Measurements from ENCODE around the gene FAM135A.

- TF ChIP-seq, protein P1, sequence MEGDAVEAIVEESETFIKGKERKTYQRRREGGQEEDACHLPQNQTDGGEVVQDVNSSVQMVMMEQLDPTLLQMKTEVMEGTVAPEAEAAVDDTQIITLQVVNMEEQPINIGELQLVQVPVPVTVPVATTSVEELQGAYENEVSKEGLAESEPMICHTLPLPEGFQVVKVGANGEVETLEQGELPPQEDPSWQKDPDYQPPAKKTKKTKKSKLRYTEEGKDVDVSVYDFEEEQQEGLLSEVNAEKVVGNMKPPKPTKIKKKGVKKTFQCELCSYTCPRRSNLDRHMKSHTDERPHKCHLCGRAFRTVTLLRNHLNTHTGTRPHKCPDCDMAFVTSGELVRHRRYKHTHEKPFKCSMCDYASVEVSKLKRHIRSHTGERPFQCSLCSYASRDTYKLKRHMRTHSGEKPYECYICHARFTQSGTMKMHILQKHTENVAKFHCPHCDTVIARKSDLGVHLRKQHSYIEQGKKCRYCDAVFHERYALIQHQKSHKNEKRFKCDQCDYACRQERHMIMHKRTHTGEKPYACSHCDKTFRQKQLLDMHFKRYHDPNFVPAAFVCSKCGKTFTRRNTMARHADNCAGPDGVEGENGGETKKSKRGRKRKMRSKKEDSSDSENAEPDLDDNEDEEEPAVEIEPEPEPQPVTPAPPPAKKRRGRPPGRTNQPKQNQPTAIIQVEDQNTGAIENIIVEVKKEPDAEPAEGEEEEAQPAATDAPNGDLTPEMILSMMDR (IDR thresholded peaks at IDR 0.05; ENCODE audit: low read length) = no peak
- TF ChIP-seq EZH2 (optimal IDR thresholded peaks at IDR 0.05; ENCODE audit: low read depth, low read length) = no peak
These were observed 134.6 kb downstream of the FAM135A start for GRCh38 chr6:70547905-70548304.
